ENCODE measurements around the gene TRAK1. TPM values are rescaled to one million over a fixed set of nuclear protein-coding genes. Genes with fewer than 3 reads are reported as not detected.
A peak's percentile ranks its signal among the peaks of the same experiment; 100 is the strongest.

The TRAK1 gene
- total and polyA plus RNA-seq, 7 donors = 17.6 to 42.7 (median 31.8) TPM

GRCh38 chr3:42264399-42265058, 173.4 kb downstream of the TRAK1 start:
- Histone ChIP-seq H3K9me3 (no peaks in the 10 kb centered on the region), H3K27ac (no peak overlapping the region), H3K4me3 (peak overlapping the region in 2 of 4 donors; percentile 31), H3K27me3 (peaks cover 24 to 68% (median 42%) of the 10 kb centered on the region in 3 donors), H3K4me1 (peaks cover 0 to 33% (median 25%) of the 10 kb centered on the region in 4 donors), H3K36me3 (no peaks in the 10 kb centered on the region)
- DNase-seq = peak; percentile 80
- TF ChIP-seq POLR2AphosphoS5 (IDR thresholded peaks at IDR 0.05) = peak in 1 of 4 donors; percentile 46
- TF ChIP-seq CTCF (IDR thresholded peaks at IDR 0.05) = no peak
- 14 to 21% methylated on average over 37 of the region's 37 CpGs for WGBS, 2 donors
- intact Hi-C loops (cut with DNase I) = no loop called here

- Histone ChIP-seq H3K4me1 (peaks cover 0 to 33% (median 25%) of the 10 kb centered on the region in 4 donors), H3K4me3 (peak overlapping the region in 2 of 4 donors; percentile 31), H3K9me3 (no peaks in the 10 kb centered on the region), H3K36me3 (no peaks in the 10 kb centered on the region), H3K27ac (no peak overlapping the region), H3K27me3 (peaks cover 24 to 60% (median 42%) of the 10 kb centered on the region in 3 donors)
- 16 to 34% methylated on average over 60 of the region's 60 CpGs for WGBS, 2 donors
- intact Hi-C loops (cut with DNase I) = no loop called here
- DNase-seq = no peak
- TF ChIP-seq POLR2AphosphoS5 (IDR thresholded peaks at IDR 0.05) (peak in 1 of 4 donors; percentile 19), CTCF (IDR thresholded peaks at IDR 0.05) (no peak), EP300 (IDR thresholded peaks at IDR 0.05) (no peak), POLR2A (IDR thresholded peaks at IDR 0.05) (no peak)
Measured at GRCh38 chr3:42265059-42265991, 174.2 kb downstream of the TRAK1 start.

GRCh38 chr3:42266085-42266484, 174.9 kb downstream of the TRAK1 start, which contains the start of gene CCK:
CCK (minus strand) TSS chr3:42266185; CDS start chr3:42263630, 2,555 bp downstream.
- H3K9me3 ChIP-seq = no peaks in the 10 kb centered on the region
- 46 to 60% methylated on average over 16 of the region's 16 CpGs for WGBS, 2 donors
- no peaks in the 10 kb centered on the region for H3K36me3 ChIP-seq
- no peak within 1 kb of the TSS for H3K27ac ChIP-seq
- intact Hi-C loops (cut with DNase I) = no loop called here
- H3K4me3 ChIP-seq = peak within 1 kb of the TSS in 2 of 4 donors; percentile 31
- TF ChIP-seq POLR2A (IDR thresholded peaks at IDR 0.05) = no peak
- no peak for TF ChIP-seq POLR2AphosphoS5 (IDR thresholded peaks at IDR 0.05)
- TF ChIP-seq CTCF (IDR thresholded peaks at IDR 0.05) = no peak
- TF ChIP-seq EP300 (IDR thresholded peaks at IDR 0.05) = no peak
- H3K4me1 ChIP-seq = peaks cover 0 to 33% (median 25%) of the 10 kb centered on the region in 4 donors
- peaks cover 24 to 52% (median 42%) of the 10 kb centered on the region in 3 donors for H3K27me3 ChIP-seq
- no peak for DNase-seq

GRCh38 chr3:42267878-42268277, 176.7 kb downstream of the TRAK1 start:
- Histone ChIP-seq H3K9me3 (no peaks in the 10 kb centered on the region), H3K4me3 (no peak overlapping the region), H3K27me3 (peaks cover 24 to 35% (median 27%) of the 10 kb centered on the region in 3 donors), H3K36me3 (no peaks in the 10 kb centered on the region), H3K27ac (no peak overlapping the region), H3K4me1 (peaks cover 0 to 32% (median 25%) of the 10 kb centered on the region in 4 donors)
- no peak for TF ChIP-seq CTCF (IDR thresholded peaks at IDR 0.05)
- no peak for TF ChIP-seq EP300 (IDR thresholded peaks at IDR 0.05)
- no peak for TF ChIP-seq POLR2A (IDR thresholded peaks at IDR 0.05)
- no peak for TF ChIP-seq POLR2AphosphoS5 (IDR thresholded peaks at IDR 0.05)
- 88 to 89% methylated on average over 6 of the region's 6 CpGs for WGBS, 2 donors
- intact Hi-C loops (cut with DNase I) = no loop called here
- DNase-seq = no peak
